PC-9 (cell line): Measurements from ENCODE around the gene UCN2. TPM values are rescaled to one million over a fixed set of nuclear protein-coding genes. Genes with fewer than 3 reads are reported as not detected.

Experiments used
- BruUV-seq: library from RNA; stranded (reverse); fragments of 400-500 nt; replicated peaks from 2 replicates; lab custom pipeline; 2021; lab: Mats Ljungman, UMichigan
- CTCF ChIA-PET: fragments of 300-600 bp; sonication (Branson Sonifier 250); formaldehyde crosslinking; loops from one replicate; lab custom pipeline; 2022; ENCODE audit warnings: antibody characterized with exemption; lab: Charles Lee
- POLR2A ChIA-PET: fragments of 300-600 bp; sonication (Branson Sonifier 250); formaldehyde crosslinking; loops from one replicate; lab custom pipeline; 2022; ENCODE audit warnings: antibody characterized with exemption; ENCODE audit not compliant: unreplicated experiment; lab: Charles Lee
- DNase-seq, 2 experiments: peaks; one replicate each; pipeline versions ENCODE4 v3.0.0 to v3.0.0-alpha.2; 2015 to 2022; ENCODE audit warnings: mixed read lengths in 1 of 2
- H2AFZ ChIP-seq: fragments of 200-600 bp; sonication (generic); 2 replicates; pipeline ENCODE4 v1.8.1; 2017; ENCODE audit warnings: antibody characterized with exemption
- H3F3A ChIP-seq: fragments of 200-600 bp; sonication (generic); 2 replicates; pipeline ENCODE4 v1.8.1; 2017; ENCODE audit warnings: antibody characterized with exemption, mild to moderate bottlenecking, low read depth; ENCODE audit not compliant: insufficient read depth
- H3K27ac ChIP-seq: fragments of 200-600 bp; sonication (generic); 2 replicates; pipeline ENCODE4 v1.6.1; 2016; ENCODE audit warnings: mixed run types
- H3K27me3 ChIP-seq: fragments of 200-600 bp; sonication (generic); 2 replicates; pipeline ENCODE4 v1.6.1; 2016; ENCODE audit warnings: low read depth, mixed run types; ENCODE audit not compliant: insufficient read depth
- H3K36me3 ChIP-seq: fragments of 200-600 bp; sonication (generic); 2 replicates; pipeline ENCODE4 v1.6.1; 2016; ENCODE audit warnings: low read depth, mixed run types
- H3K4me1 ChIP-seq: fragments of 200-600 bp; sonication (generic); replicated peaks from 2 replicates; pipeline ENCODE4 v1.6.1; 2016; ENCODE audit warnings: mixed run types; ENCODE audit not compliant: insufficient read depth
- H3K4me2 ChIP-seq: fragments of 200-600 bp; sonication (generic); 2 replicates; pipeline ENCODE4 v1.6.1; 2017; ENCODE audit warnings: mixed run types
- H3K4me3 ChIP-seq: fragments of 200-600 bp; sonication (generic); 2 replicates; pipeline ENCODE4 v1.6.1; 2016; ENCODE audit warnings: mixed run types
- H3K79me2 ChIP-seq: fragments of 200-600 bp; sonication (generic); 2 replicates; pipeline ENCODE4 v1.6.1; 2017; ENCODE audit warnings: low read depth, mixed run types
- H3K9me2 ChIP-seq: fragments of 200-600 bp; sonication (generic); 2 replicates; pipeline ENCODE4 v1.8.1; 2017; ENCODE audit warnings: mild to moderate bottlenecking; ENCODE audit not compliant: insufficient read depth
- H3K9me3 ChIP-seq: fragments of 200-600 bp; sonication (generic); 2 replicates; pipeline ENCODE4 v1.8.1; 2016; ENCODE audit warnings: low read depth; ENCODE audit not compliant: insufficient read depth
- H4K20me1 ChIP-seq: fragments of 200-600 bp; sonication (generic); 2 replicates; pipeline ENCODE4 v1.8.1; 2017; ENCODE audit not compliant: insufficient read depth
- CTCF ChIP-seq: fragments of 200-600 bp; sonication (generic); conservative IDR thresholded peaks from 2 replicates; pipeline ENCODE4 v1.6.1; 2017; ENCODE audit warnings: mixed run types, antibody characterized with exemption, mild to moderate bottlenecking, moderate library complexity
- EZH2 ChIP-seq: fragments of 200-600 bp; sonication (generic); IDR thresholded peaks from 2 replicates; pipeline ENCODE4 v1.8.0; 2017; ENCODE audit warnings: antibody characterized with exemption, low read depth
- intact Hi-C: fragments of 100-400 bp; cut with micrococcal nuclease; formaldehyde crosslinking; loops from one replicate; pipeline ENCODE4 v1.10.0; 2022; ENCODE audit not compliant: unreplicated experiment
- total RNA-seq: library from RNA; stranded (reverse); gene quantifications from 2 replicates; pipeline ENCODE4 v1.2.3, GENCODE V29; 2021

UCN2 gene
- total RNA-seq, 1 experiment from 2014 or later: 2.8 TPM

DNA sequence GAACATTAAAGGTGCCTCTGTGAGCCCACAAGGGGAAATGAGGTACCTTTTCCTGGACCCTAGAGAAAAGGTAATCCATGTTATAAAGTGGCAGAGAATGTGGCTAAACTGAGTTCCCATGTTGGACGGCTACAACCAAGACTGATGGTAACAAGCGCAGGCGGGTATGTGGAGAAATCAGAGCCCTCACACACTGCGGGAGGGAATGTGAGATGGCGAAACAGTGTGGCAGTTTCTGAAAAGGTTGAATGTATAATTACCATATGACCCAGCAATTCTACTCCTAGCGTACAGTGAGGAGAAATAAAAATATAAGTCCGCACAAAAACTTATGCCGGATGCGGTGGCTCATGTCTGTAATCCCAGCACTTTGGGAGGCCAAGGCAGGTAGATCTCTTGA, 35.5 kb downstream of the UCN2 start:
- Histone ChIP-seq H4K20me1 (no peaks in the 10 kb centered on the region), H3K27me3 (no peaks in the 10 kb centered on the region), H3K9me2 (no peaks in the 10 kb centered on the region), H3K4me2 (no peak overlapping the region), H3K4me1 (no peaks in the 10 kb centered on the region), H3K9me3 (no peaks in the 10 kb centered on the region), H2AFZ (no peak overlapping the region), H3K27ac (no peak overlapping the region), H3K4me3 (no peak overlapping the region), H3K79me2 (no peaks in the 10 kb centered on the region), H3K36me3 (no peaks in the 10 kb centered on the region), H3F3A (0 out of 2 replicates have a peak, but pooled peaks cover 2% of the 10 kb centered on the region)
- CTCF ChIA-PET: no interaction called here
- TF ChIP-seq EZH2 (no peak), CTCF (no peak)
- POLR2A ChIA-PET: interaction anchor here (0.6 kb wide), 1 partner anchor 13 kb away, joined by 3 read pairs; no protein-coding TSS in a partner anchor
- no peak for DNase-seq
- intact Hi-C loops: no loop called here
- BruUV-seq: no TSS peak

GRCh38 chr3:48524970-48525369, 38.6 kb downstream of the UCN2 start:
- CTCF ChIA-PET: no interaction called here
- POLR2A ChIA-PET: no interaction called here
- no peaks in the 10 kb centered on the region for H3K27me3 ChIP-seq
- H4K20me1 ChIP-seq: no peaks in the 10 kb centered on the region
- no peak overlapping the region for H2AFZ ChIP-seq
- no peak overlapping the region for H3K4me3 ChIP-seq
- H3K9me2 ChIP-seq: no peaks in the 10 kb centered on the region
- no peak overlapping the region for H3K27ac ChIP-seq
- no TSS peak for BruUV-seq
- no peaks in the 10 kb centered on the region for H3F3A ChIP-seq
- intact Hi-C loops: no loop called here
- H3K79me2 ChIP-seq: no peaks in the 10 kb centered on the region
- DNase-seq: no peak
- TF ChIP-seq CTCF (no peak), EZH2 (no peak)
- no peaks in the 10 kb centered on the region for H3K4me1 ChIP-seq
- H3K36me3 ChIP-seq: no peaks in the 10 kb centered on the region
- H3K9me3 ChIP-seq: no peaks in the 10 kb centered on the region
- no peak overlapping the region for H3K4me2 ChIP-seq

DNA sequence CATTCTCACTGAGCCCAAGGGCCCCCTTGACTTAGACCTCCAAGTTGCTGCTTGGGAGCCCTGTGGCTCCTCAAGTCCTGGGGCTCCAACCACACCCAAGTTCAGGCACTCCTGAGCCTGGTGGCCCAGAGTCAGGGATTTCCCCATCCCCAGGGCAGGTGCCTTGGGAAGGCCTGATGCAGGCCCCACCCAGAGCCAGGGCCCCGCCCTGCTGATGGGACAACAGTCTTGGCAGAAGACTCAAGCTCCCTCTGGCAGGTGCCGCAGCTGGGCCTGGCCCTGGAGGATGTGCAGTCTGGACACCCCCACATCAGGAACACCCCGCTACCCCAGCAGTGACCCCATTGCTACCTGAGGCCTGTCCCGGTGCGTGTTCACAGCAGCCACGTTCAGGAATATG, 41.9 kb downstream of the UCN2 start:
- H3K9me2 ChIP-seq: no peaks in the 10 kb centered on the region
- no peaks in the 10 kb centered on the region for H4K20me1 ChIP-seq
- no peak overlapping the region for H3K27ac ChIP-seq
- no peak overlapping the region for H3K4me2 ChIP-seq
- H3K27me3 ChIP-seq: no peaks in the 10 kb centered on the region
- no peak overlapping the region for H3K4me3 ChIP-seq
- H3K9me3 ChIP-seq: no peaks in the 10 kb centered on the region
- CTCF ChIA-PET: no interaction called here
- POLR2A ChIA-PET: no interaction called here
- BruUV-seq: no TSS peak
- intact Hi-C loops: no loop called here
- DNase-seq: no peak
- no peaks in the 10 kb centered on the region for H3K36me3 ChIP-seq
- H2AFZ ChIP-seq: no peak overlapping the region
- TF ChIP-seq EZH2: no peak
- TF ChIP-seq CTCF: no peak
- no peaks in the 10 kb centered on the region for H3K4me1 ChIP-seq
- no peaks in the 10 kb centered on the region for H3K79me2 ChIP-seq
- H3F3A ChIP-seq: no peaks in the 10 kb centered on the region
